HCT116 (cell line): Measurements from ENCODE around the gene DDRGK1.

ENCODE experiments used
- EZH2 ChIP-seq: fragments of 200-600 bp; sonication (generic); IDR thresholded peaks from 2 replicates; pipeline ENCODE4 v1.6.1; 2017; ENCODE audit warnings: antibody characterized with exemption, mixed run types
- JUND ChIP-seq: IDR thresholded peaks from 2 replicates; pipeline ENCODE4 v1.6.1; 2012
- POLR2A ChIP-seq: IDR thresholded peaks from 2 replicates; pipeline ENCODE4 v1.7.0; 2011; ENCODE audit warnings: borderline replicate concordance; ENCODE audit not compliant: insufficient read depth, insufficient read length; ENCODE audit errors: extremely low read depth
- POLR2AphosphoS5 ChIP-seq: IDR thresholded peaks from 2 replicates; pipeline ENCODE4 v1.6.1; 2011; ENCODE audit warnings: mild to moderate bottlenecking, low read depth, low read length, moderate library complexity
- SIN3A ChIP-seq: IDR thresholded peaks from 2 replicates; pipeline ENCODE4 v1.6.1; 2012; ENCODE audit warnings: low read depth
- SRF ChIP-seq: IDR thresholded peaks from 2 replicates; pipeline ENCODE4 v1.6.1; 2012; ENCODE audit warnings: low read depth
- TCF7L2 ChIP-seq: IDR thresholded peaks from 2 replicates; pipeline ENCODE4 v1.7.0; 2011; ENCODE audit warnings: borderline replicate concordance, inconsistent platforms; ENCODE audit not compliant: insufficient read depth, insufficient read length; ENCODE audit errors: extremely low read depth
- YY1 ChIP-seq: IDR thresholded peaks from 2 replicates; pipeline ENCODE4 v1.6.1; 2011; ENCODE audit warnings: low read length, low read depth, moderate library complexity, mild to moderate bottlenecking; ENCODE audit not compliant: insufficient replicate concordance; ENCODE audit errors: extremely low read depth
- ZFX ChIP-seq: fragments of 450-650 bp; IDR thresholded peaks from 2 replicates; pipeline ENCODE4 v1.6.1; 2017
- TF ChIP-seq, protein P1 (sequence below): IDR thresholded peaks from 2 replicates; pipeline ENCODE4 v1.6.1; 2012
- TF ChIP-seq, protein P2 (sequence below), 3 experiments: fragments of 200-600 bp in 1 of 3; sonication (generic) in 1 of 3; IDR thresholded peaks in 2 of 3; conservative IDR thresholded peaks in 1 of 3; 2 replicates each; pipeline ENCODE4 v1.5.1; 2012 to 2017; ENCODE audit warnings: low read depth in 2 of 3, low read length in 2 of 3, antibody characterized with exemption in 1 of 3, borderline replicate concordance in 1 of 3, control low read depth in 1 of 3, mild to moderate bottlenecking in 1 of 3, mixed read lengths in 1 of 3, mixed run types in 1 of 3, moderate library complexity in 1 of 3; ENCODE audit not compliant: insufficient read depth in 1 of 3

GRCh38 chr20:3192226-3193015 is 12.1 kb downstream of the DDRGK1 start:
- no peak for TF ChIP-seq EZH2
- TF ChIP-seq, protein P1, sequence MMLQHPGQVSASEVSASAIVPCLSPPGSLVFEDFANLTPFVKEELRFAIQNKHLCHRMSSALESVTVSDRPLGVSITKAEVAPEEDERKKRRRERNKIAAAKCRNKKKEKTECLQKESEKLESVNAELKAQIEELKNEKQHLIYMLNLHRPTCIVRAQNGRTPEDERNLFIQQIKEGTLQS = no peak
- no peak for TF ChIP-seq YY1
- TF ChIP-seq, protein P2, sequence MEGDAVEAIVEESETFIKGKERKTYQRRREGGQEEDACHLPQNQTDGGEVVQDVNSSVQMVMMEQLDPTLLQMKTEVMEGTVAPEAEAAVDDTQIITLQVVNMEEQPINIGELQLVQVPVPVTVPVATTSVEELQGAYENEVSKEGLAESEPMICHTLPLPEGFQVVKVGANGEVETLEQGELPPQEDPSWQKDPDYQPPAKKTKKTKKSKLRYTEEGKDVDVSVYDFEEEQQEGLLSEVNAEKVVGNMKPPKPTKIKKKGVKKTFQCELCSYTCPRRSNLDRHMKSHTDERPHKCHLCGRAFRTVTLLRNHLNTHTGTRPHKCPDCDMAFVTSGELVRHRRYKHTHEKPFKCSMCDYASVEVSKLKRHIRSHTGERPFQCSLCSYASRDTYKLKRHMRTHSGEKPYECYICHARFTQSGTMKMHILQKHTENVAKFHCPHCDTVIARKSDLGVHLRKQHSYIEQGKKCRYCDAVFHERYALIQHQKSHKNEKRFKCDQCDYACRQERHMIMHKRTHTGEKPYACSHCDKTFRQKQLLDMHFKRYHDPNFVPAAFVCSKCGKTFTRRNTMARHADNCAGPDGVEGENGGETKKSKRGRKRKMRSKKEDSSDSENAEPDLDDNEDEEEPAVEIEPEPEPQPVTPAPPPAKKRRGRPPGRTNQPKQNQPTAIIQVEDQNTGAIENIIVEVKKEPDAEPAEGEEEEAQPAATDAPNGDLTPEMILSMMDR (IDR thresholded peaks at IDR 0.05 in 2 of 3, conservative IDR thresholded peaks at IDR 0.05 in 1 of 3; ENCODE audit: borderline replicate concordance in 1 of 3, insufficient read depth in 1 of 3, low read depth in 2 of 3, low read length in 2 of 3) = no peak
- TF ChIP-seq JUND = no peak
- TF ChIP-seq POLR2AphosphoS5 = no peak
- TF ChIP-seq SIN3A = no peak
- TF ChIP-seq POLR2A = no peak
- TF ChIP-seq SRF = no peak
- no peak for TF ChIP-seq ZFX
- TF ChIP-seq TCF7L2 = no peak
